NCI-H1092 (cell line): Measurements from ENCODE around the gene TWF2.

ENCODE experiments used
- DNase-seq: peaks from one replicate; lab custom pipeline; 2025; lab: John Stamatoyannopoulos, UW

Gene TWF2

DNA sequence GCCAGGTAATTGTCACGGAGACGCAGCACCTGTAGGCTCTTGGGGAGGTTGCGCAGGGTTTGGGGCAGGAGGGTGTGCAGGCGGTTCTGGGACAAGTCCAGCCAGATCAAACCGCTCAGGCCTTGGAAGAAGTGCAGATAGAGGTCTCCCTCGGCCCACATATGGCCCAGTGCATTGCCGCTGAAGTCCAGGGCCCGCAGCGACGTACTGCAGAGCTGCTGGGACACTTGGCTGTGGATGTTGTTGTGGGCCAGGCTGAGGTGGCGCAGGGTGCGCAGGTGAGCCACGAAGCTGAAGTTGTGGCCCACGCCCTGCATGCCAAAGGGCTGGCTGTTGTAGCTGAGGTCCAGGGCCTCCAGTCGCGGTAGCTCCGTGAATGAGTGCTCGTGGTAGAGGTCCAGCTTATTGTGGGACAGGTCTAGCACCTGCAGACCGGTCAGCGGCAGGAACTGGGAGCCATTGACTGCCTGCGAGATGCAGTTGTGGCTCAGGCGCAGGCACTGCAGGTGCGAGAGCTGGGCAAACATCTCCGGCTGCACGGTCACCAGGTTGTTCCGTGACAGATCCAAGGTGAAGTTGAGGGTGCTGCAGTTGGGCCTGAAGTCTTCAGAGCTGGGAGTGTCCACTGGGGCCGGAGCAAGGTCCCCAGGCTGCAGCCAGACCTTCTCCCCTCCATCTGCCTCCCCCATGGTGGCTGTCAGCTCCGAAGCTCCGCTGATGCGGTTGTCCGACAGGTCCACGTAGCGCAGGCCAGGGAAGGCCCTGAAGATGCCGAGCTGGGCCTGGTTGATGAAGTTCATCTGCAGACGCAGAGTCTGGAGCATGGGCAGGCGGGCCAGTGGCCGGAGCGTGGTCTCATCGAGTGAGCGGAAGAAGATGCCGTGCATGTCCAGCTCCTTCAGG is 16.4 kb downstream of the TWF2 start:
- DNase-seq = no peak

DNA sequence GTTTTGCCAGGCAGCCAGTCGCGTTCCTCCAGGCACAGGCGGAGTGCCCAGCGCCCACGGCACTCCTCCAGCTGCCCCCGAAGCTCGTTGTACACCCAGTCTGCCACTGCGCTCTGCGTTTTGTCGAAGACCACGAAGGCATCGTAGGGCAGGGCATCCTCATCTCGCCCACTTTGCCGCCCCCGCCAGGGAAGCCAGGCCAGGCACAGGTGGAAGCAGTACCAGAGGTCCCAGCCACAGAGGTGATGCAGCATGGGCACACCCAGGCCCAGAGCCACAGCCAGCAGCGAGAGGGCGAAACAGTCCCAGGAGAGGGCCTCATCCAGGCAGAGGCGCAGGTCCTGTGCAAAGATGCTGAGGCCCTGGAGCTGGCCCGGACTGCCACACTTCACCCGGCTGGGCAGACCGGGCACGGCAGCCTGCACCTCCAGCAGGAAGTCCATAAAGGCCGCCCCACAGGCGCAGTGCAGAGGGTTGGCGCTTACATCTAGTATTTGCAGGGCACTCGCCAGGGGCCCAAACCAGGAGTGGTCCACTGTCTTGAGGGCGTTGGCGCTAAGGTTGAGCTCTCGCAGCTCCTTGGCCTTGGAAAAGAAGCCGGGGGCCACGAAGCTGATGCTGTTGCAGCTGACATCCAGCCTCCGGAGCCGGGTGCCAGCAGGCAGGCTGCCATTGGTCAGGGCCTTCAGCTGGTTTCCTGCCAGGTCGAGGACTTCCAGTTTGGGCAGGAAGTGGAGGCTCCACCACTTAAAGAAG is 17.2 kb downstream of the TWF2 start:
- DNase-seq = no peak

GRCh38 chr3:52221141-52221562 is 17.8 kb downstream of the TWF2 start:
- no peak for DNase-seq

DNA sequence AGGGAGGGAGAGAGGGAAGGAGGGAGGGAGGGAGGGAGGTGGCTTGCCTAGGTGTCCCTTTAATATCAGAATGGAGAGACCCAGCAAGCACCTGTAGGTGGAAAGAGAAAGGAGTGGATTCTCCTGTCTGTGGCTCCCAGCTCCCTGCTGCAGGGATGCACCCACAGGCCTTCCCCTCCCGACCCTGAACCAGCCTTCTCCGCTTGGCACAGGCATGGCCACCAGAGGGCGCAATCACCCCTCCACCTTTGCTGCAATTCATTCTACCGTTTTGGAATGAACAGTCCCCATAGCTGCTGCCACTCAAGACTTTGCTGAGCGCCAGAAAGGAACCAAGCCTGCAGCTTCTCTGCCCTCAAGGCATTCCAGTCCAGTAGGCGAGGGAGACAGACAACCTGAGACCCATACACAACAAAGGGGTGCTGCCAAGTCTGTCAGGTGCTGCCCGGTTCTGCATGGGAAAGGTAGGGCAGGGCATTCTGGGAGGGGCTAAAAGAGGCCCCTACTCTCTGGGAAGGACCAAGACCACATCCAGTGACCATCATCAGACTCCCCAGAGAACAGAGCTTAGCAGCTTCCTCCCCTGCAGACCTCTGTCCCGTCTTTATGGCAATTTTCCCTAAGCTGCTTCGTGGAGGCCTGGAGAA is 18.5 kb downstream of the TWF2 start:
- peak; percentile 37 for DNase-seq

GRCh38 chr3:52218937-52219650 is 19.9 kb downstream of the TWF2 start:
- no peak for DNase-seq

DNA sequence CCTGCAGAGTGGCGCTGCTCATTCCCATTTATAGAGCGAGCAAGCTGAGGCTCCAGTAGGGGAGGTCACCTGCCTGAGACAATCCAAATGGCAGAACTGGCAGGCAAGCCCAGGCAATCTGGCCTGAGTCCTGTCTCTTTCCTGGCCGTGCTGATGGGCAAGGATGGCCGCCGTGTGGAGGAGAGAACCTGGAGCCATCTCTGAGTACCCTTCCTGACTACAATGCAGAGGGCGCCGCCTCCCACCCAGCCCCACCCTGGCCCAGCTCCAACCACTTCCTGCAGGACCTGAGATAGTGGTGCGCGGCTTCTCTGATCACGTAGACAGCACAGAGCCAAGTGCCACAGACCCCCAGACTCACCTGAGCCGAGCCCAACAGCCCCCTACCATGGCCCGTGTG is 20.5 kb downstream of the TWF2 start:
- DNase-seq = no peak

- DNase-seq = no peak
Observed at GRCh38 chr3:52218026-52218425, 20.9 kb downstream of the TWF2 start.

DNA sequence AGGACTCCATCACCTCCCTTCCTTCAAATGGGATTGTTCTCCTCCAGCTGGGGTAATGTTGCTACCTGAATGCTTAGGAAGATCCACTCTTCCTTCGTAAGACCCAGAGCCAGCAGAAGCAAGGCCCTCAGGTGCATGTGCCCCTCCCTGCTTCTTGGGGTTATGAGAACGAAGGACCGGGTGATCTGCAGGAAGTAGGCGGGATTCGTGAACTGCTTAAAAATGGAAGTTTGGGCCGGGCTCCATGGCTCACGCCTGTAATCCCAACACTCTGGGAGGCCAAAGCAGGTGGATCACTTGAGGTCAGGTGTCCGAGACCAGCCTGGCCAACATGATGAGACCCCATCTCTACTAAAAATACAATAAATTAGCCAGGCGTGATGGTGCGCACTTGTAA is 21.6 kb downstream of the TWF2 start:
- no peak for DNase-seq

DNA sequence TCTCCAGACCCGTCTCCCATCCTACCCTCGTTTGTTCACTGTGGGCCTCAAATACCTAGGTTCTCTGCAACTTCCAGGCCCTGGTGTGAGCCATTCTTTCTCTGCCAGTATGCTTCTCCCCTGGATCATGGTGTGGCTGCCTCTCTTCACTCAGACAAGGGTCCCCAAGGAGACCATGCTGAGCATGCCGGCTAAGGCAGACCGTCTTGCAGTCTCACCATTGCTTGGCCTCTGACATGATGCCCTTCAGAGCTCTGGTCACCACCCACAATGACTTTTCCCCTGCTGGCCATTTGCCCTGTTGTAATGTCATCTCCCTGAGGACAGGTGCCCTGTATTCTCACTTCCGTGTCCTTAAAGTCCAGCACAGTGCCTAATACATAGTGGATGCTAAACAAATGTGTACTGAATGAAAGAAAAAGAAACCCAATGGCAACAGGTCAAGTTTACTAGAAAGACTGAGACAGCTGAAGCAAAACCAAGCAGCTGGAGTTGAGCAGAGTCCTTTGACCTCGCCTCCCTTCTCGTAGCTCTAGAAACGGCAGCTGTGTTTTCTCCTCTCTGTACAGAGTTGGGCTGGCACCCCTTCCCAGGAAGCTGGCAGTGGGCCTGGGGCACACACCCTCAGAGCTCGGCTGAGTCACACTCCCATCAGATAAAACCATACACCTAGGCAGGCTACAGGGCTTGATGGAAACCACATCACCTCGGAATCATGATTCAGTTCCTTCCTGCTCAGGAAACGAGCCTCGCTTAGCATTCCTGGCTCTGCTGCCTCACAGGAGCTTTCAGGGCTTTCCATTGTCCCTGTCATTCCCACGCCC is 22.2 kb downstream of the TWF2 start:
- DNase-seq = peak; percentile 21

DNA sequence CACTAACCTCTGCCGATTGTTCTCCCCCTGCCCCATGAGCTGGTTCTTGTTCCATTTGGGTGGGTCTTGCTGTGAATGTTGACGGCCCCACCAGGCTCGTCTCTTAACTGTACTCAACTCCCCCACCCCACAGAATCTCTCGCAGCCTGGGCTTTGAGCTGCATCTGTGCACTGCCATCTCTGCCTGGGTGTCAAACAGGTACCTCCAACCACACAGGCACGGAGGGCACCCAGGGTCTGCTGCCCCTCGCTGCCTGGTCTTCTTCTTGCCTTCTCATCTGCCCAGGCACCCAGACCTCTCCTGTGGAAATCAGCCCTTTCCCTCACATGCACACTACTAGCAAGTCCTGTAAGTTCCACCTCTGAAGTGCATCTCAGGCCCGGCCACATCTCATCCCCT is 23.6 kb downstream of the TWF2 start:
- no peak for DNase-seq

DNA sequence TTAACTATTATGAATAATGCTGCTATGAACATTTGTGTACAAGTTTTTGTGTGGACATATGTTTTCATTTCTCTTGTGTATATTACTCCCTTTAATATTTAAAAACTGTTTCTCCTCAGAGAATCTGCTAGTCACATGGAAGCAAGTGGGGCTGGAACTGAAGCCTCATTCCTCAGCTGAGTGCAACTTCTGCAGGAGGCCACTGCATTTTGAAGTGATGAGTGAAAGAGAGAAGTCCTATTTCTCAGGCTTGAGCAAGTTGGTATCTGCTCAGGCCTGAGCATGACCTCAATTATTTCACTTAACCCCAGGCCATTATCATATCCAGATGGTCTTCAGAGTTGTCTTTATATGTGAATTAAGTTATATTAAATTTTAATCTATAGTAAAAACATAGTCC is 25.1 kb downstream of the TWF2 start:
- no peak for DNase-seq

DNA sequence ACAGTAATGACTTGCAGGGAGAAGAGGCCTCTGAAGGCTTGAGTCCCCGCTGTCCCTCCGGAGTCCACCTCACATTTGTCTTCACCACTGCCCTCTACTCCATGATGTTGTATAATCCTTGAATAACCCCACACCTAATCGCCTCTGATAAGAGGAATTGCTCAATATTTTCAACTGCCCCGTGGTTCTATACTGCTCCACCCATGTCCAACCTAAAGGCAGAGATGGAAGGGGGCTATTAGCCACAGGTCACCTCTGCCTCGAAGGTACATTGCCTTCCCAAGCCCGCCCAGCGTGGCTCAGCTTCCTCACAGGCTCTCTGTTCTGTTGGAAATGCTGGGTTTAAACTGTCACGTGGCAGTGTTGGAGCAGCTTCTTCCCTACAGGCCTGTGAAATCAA is 26.0 kb downstream of the TWF2 start:
- DNase-seq = no peak

- no peak for DNase-seq
Observed at GRCh38 chr3:52211268-52211891, 27.6 kb downstream of the TWF2 start.

- no peak for DNase-seq
Observed at GRCh38 chr3:52210550-52211046, 28.4 kb downstream of the TWF2 start.

- DNase-seq = no peak
Observed at GRCh38 chr3:52210037-52210436, 28.9 kb downstream of the TWF2 start.

DNA sequence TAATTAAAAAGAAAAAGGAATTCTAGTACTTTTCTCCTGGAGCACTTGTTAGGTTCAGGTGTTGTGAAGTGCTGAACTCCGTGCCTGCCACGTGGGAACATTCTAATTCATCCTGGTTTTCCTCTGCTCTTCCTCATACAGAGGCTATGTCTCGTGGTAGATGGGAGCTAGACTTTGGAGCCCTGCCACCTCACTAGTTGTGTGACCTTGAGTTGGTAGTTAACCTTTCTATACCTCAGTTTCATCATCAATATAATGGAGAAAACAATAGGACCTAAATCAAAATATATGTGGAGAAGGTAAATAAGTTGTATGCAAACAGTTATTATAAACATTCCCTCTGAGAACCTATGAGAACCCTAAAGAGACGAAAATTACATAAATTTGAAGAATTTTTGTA is 30.4 kb downstream of the TWF2 start:
- no peak for DNase-seq

GRCh38 chr3:52205727-52206372 is 33.1 kb downstream of the TWF2 start:
- no peak for DNase-seq

DNA sequence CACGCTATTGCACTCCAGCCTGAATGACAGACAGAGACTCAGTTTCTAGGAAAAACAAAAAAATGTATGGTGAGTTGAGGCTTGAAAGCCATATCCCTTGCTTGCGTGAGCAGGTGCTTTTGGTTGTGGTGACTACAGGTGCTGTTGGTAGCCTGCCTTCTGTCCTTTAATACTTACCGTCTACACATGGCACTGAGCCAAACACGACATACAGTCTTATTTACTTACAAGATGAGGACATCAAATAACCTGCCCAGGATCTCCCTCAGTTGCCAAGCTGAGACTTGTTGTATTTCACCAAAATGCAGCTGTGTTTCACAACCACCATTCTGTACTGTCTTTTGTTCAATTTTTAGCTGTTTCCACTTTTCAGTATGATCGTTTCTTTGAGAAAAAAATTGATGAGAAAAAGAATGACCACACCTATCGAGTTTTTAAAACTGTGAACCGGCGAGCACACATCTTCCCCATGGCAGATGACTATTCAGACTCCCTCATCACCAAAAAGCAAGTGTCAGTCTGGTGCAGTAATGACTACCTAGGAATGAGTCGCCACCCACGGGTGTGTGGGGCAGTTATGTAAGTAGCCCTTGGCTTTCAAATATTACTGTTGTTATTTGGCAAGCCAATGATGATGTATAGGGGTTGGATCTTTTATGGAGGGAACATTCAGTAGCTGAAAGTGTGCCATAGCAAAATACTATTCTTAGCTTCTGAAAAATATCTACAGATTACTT is 34.5 kb downstream of the TWF2 start:
- peak; percentile 12 for DNase-seq

- no peak for DNase-seq
Observed at GRCh38 chr3:52203701-52204100, 35.3 kb downstream of the TWF2 start.
